GM19324 (cell line): ENCODE measurements around the gene TAF10.

ENCODE experiments used
- ATAC-seq: cut with Tn5 transposase; IDR thresholded peaks from one replicate; pipeline ENCODE4 v1.9.1; 2021; ENCODE audit warnings: mild to moderate bottlenecking, moderate library complexity; ENCODE audit not compliant: unreplicated experiment, low FRiP score

TAF10 gene

DNA sequence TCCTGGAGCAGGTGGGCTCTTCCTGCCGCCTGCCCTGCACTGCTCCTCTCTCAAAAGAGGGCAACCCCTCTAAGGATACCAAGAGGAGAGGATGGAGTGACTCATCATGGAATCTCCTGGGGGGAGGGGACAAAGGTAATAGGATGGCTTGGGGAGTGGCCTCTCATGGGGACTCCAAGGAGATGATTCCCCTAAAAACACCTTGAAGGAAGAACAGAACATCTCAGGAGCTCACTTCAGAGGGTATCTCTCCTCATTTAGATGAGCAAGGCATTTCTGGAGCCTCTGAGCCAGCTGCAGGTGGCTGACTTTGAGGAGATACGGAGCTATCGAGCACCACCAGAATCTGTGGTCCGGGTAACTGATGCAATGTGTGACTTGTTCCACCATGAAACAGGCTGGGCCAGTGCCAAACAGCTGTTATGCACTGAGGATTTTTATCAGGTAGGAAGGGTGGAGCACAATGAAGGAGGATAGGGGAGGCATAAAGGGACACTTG lies 48.8 kb downstream of the TAF10 start:
- no peak for ATAC-seq

DNA sequence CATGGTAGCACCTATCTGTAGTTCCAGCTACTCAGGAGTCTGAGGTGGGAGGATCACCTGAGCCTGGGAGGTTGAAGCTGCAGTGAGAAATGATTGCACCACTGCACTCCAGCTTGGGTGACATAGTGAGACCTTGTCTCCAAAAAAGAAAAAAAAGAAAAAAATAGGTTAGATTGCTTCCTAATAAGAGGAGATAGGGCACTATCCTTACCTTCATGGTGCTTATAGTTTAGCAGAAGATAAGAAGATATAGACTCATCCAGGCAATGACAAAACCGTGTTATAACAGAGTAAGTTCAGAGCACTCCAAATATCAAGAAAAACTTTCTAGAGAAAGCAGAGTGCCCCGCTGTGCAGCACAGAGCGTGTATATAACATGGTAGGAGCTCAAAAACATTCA lies 50.7 kb downstream of the TAF10 start:
- ATAC-seq: no peak
